Stimulated activated CD8-positive, alpha-beta memory T cell treated with anti-CD3 and anti-CD28 coated beads, Interleukin-7, amount 100 ng/mL, for 48 hours (primary cell): ENCODE results near the gene INTS2.
"Not testable (repeated sequence)": the region's sequence is repeated elsewhere in the genome, so short reads cannot be mapped to it uniquely, and the experiment has no call there.

Source experiments
- DNase-seq, 2 donors: peaks; one replicate each; pipeline ENCODE4 v3.0.0-alpha.2; 2020; ENCODE audit warnings: low read depth in 1 of 2; ENCODE audit errors: extremely low read depth in 1 of 2

The INTS2 gene

GRCh38 chr17:61927208-61928100 lies at the start of gene INTS2:
INTS2 (minus strand) TSS chr17:61927982; CDS start chr17:61926644, 1,338 bp downstream.
- peak; percentile 80 to 91 for DNase-seq

- DNase-seq: no peak
Observed at GRCh38 chr17:61974115-61974514, 46.3 kb upstream of the INTS2 start.

- DNase-seq: no peak
Observed at GRCh38 chr17:61972311-61972710, 44.5 kb upstream of the INTS2 start.

GRCh38 chr17:61970030-61970429 lies 42.2 kb upstream of the INTS2 start:
- no peak for DNase-seq

- DNase-seq: no peak
Observed at GRCh38 chr17:61968757-61969156, 41.0 kb upstream of the INTS2 start.

- no peak for DNase-seq
Observed at GRCh38 chr17:61967729-61968128, 39.9 kb upstream of the INTS2 start.

- DNase-seq: no peak
Observed at GRCh38 chr17:61966191-61966590, 38.4 kb upstream of the INTS2 start.

GRCh38 chr17:61955619-61956018 lies 27.8 kb upstream of the INTS2 start:
- no peak for DNase-seq

- no peak for DNase-seq
Observed at GRCh38 chr17:61947367-61948078, 19.7 kb upstream of the INTS2 start.

- DNase-seq: no peak
Observed at GRCh38 chr17:61946359-61946758, 18.6 kb upstream of the INTS2 start.

- no peak for DNase-seq
Observed at GRCh38 chr17:61943117-61943516, 15.3 kb upstream of the INTS2 start.

GRCh38 chr17:61942085-61942484 lies 14.3 kb upstream of the INTS2 start:
- DNase-seq: no peak

GRCh38 chr17:61928101-61928436 lies 287 bp upstream of the INTS2 start:
- no peak for DNase-seq

- no peak for DNase-seq
Observed at GRCh38 chr17:61926826-61927207, 965 bp downstream of the INTS2 start.

GRCh38 chr17:61915162-61915561 lies 12.6 kb downstream of the INTS2 start:
- not testable (repeated sequence) for DNase-seq

GRCh38 chr17:61908292-61909037 lies 19.3 kb downstream of the INTS2 start:
- no peak for DNase-seq

- no peak for DNase-seq
Observed at GRCh38 chr17:61907361-61907760, 20.4 kb downstream of the INTS2 start.

GRCh38 chr17:61904094-61904710 lies 23.6 kb downstream of the INTS2 start:
- peak in 1 of 2 donors; percentile 3 for DNase-seq

- no peak for DNase-seq
Observed at GRCh38 chr17:61903251-61903650, 24.5 kb downstream of the INTS2 start.

- DNase-seq: no peak
Observed at GRCh38 chr17:61897548-61898180, 30.1 kb downstream of the INTS2 start.

GRCh38 chr17:61895391-61895790 lies 32.4 kb downstream of the INTS2 start:
- no peak for DNase-seq
